GM06990 (cell line): ENCODE results near the gene BST1.

Source experiments
- DNase-seq: peaks from one replicate; pipeline ENCODE4 v3.0.0-alpha.2; 2011; ENCODE audit not compliant: insufficient read length; ENCODE audit errors: extremely low read depth
- H3K27me3 ChIP-seq: replicated peaks from 2 replicates; pipeline ENCODE4 v1.6.0; 2011; ENCODE audit warnings: low read length; ENCODE audit not compliant: control insufficient read depth, insufficient read depth
- H3K36me3 ChIP-seq: 2 replicates; pipeline ENCODE4 v1.5.1; 2011; ENCODE audit warnings: low read length; ENCODE audit not compliant: control insufficient read depth, insufficient read depth
- H3K4me3 ChIP-seq: replicated peaks from 2 replicates; pipeline ENCODE4 v1.5.1; 2011; ENCODE audit warnings: low read depth, mild to moderate bottlenecking, control low read depth, low read length
- CTCF ChIP-seq: IDR thresholded peaks from 2 replicates; pipeline ENCODE4 v1.5.1; 2011; ENCODE audit warnings: low read length, control low read depth, mild to moderate bottlenecking, inconsistent platforms; ENCODE audit not compliant: insufficient read depth, poor library complexity, severe bottlenecking

The BST1 gene

DNA sequence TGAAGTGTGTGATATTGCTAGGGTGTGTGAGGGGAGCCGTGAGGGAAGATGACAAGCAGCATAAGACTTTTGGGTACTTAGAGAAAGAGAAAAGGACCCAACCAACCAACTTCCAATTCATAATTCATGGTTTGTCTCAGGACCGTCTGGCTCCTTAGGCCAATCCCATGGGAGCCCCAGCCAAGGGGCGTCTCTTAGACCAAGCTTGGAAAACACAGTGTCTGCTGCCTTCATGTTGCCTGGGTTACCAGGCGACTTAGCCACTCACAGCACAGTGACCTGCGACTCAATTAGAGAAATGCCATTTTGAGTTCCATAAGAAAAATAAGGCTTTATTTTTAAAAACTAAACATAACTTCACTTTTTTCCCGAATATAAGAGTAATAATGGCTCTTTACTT, 32.7 kb downstream of the BST1 start:
- DNase-seq, result no peak
- Histone ChIP-seq H3K27me3 (no peaks in the 10 kb centered on the region; the same call in 1 of the 2 replicates), H3K4me3 (no peak overlapping the region), H3K36me3 (no peaks in the 10 kb centered on the region)
- no peak for TF ChIP-seq CTCF

DNA sequence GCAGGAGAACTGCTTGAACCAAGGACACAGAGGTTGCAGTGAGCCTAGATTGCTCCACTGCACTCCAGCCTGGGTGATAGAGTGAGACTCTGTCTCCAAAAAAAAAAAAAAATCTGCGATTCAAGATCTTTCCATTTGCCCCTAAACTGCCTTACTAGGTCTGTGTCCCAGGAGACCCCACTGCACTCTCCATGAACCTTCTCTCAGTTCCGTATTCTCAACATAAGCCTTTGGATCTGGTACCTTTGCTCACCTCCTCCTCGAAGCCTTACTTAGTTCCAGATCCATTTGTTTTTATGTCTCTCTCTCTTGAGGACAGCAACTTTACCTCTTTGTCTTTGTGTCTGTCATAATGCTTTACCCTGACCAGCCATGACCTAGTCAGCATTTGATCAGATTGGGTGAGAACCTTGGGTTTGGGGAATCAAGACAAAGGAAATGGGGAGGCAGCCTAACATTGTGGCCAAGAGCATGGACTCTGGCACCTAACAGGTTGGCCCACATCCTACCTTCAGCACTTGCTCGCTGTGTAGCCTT, 33.7 kb downstream of the BST1 start:
- H3K4me3 ChIP-seq, result no peak overlapping the region
- H3K36me3 ChIP-seq, result no peaks in the 10 kb centered on the region
- no peak for DNase-seq
- TF ChIP-seq CTCF, result no peak
- no peaks in the 10 kb centered on the region; the same call in 1 of the 2 replicates for H3K27me3 ChIP-seq

DNA sequence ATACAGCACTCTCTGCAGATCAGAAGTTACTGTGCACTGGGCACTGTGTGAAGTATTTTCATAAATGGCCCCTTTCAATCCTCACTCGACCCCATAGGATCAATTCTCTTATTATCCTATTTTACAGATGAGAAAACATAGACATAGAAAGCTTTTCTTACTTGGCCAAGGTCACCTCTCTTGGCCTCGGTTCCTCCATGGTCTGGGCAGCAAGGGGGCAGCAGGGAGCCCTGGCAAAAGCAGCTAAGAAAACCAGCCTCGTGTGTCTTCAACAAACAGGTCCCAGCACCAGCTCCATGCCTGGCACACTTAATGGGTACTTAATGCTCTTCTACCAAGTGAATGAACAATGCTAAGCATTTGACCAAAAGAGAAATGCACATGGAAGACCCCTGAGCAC, 34.4 kb downstream of the BST1 start:
- Histone ChIP-seq H3K4me3 (no peak overlapping the region), H3K36me3 (no peaks in the 10 kb centered on the region), H3K27me3 (no peaks in the 10 kb centered on the region; the same call in 1 of the 2 replicates)
- TF ChIP-seq CTCF, result peak; percentile 28
- no peak for DNase-seq

DNA sequence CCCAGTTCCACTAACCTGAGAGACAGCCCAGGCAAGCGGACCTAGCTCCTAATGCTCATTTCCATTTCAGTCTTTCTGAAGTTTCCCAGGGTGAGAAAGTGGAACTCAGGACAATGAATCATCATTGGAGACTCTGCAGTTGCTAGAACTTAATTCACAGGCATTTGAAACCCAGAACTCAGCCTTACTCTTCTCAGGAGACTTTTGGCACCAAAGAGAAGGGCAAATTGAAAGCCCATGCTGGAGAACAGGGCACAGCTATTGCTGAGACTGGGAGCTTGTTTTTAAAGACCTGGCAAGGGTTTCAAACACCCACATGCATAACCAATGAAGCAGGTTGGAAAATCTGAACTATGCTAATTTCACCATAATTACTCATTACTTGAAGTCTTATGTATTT, 36.0 kb downstream of the BST1 start:
- Histone ChIP-seq H3K4me3 (no peak overlapping the region), H3K27me3 (no peaks in the 10 kb centered on the region; the same call in 1 of the 2 replicates), H3K36me3 (no peaks in the 10 kb centered on the region)
- TF ChIP-seq CTCF, result no peak
- DNase-seq, result no peak

GRCh38 chr4:15740764-15741404, 38.0 kb downstream of the BST1 start:
- no peak for TF ChIP-seq CTCF
- Histone ChIP-seq H3K27me3 (no peaks in the 10 kb centered on the region; the same call in 1 of the 2 replicates), H3K36me3 (no peaks in the 10 kb centered on the region), H3K4me3 (no peak overlapping the region)
- DNase-seq, result no peak

GRCh38 chr4:15742083-15742582, 39.3 kb downstream of the BST1 start:
- no peak for DNase-seq
- Histone ChIP-seq H3K4me3 (no peak overlapping the region), H3K27me3 (no peaks in the 10 kb centered on the region; the same call in 1 of the 2 replicates), H3K36me3 (no peaks in the 10 kb centered on the region)
- no peak for TF ChIP-seq CTCF
